ENCODE data around the gene TMEM176B.

TMEM176B gene

GRCh38 chr7:150799741-150800580 is at the start of gene TMEM176B:
Gene TMEM176B, minus strand, starts transcription at chr7:150800364. Its CDS starts 3,795 bp downstream, at chr7:150796569.
- no peak for DNase-seq

- DNase-seq, result no peak
Measured at GRCh38 chr7:150849204-150849775, 49.1 kb upstream of the TMEM176B start.

DNA sequence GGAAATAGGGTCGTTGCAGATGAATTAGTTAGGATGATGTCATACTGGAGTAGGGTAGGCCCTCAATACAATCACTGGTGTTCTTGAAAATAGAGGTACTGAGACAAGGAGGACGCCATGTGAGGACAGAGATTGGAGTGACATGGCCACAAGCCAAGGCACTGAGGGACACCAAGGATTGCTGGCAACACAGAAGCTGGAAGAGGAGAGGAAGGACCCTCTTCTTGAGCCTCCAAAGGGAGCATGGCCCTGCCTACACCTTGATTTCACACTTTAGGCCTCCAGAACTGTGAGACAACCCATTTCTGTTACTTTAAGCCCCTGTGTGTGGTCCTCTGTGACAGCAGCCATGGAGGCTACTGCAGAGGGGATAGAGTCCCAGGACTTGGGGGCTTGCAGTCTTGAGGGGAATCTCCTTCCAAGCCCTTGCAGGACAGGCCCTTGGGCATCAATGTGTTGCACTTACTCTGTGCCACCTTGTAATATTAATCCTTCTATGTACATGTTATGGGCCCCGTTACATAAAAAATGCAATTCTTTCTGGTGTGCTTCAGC is 48.5 kb upstream of the TMEM176B start:
- no peak for DNase-seq

- no peak for DNase-seq
Measured at GRCh38 chr7:150848111-150848510, 47.9 kb upstream of the TMEM176B start.

GRCh38 chr7:150847536-150847935 is 47.4 kb upstream of the TMEM176B start:
- no peak for DNase-seq

- no peak for DNase-seq
Measured at GRCh38 chr7:150846291-150847115, 46.3 kb upstream of the TMEM176B start.

GRCh38 chr7:150845421-150845861 is 45.3 kb upstream of the TMEM176B start:
- DNase-seq, result no peak

- DNase-seq, result no peak
Measured at GRCh38 chr7:150842716-150843115, 42.6 kb upstream of the TMEM176B start.

GRCh38 chr7:150842018-150842417 is 41.9 kb upstream of the TMEM176B start:
- no peak for DNase-seq

GRCh38 chr7:150838965-150839650 is 38.9 kb upstream of the TMEM176B start:
- no peak for DNase-seq

- DNase-seq, result no peak
Measured at GRCh38 chr7:150835702-150836280, 35.6 kb upstream of the TMEM176B start.

GRCh38 chr7:150835019-150835418 is 34.9 kb upstream of the TMEM176B start:
- DNase-seq, result no peak

GRCh38 chr7:150831851-150832250 is 31.7 kb upstream of the TMEM176B start:
- DNase-seq, result no peak

- DNase-seq, result no peak
Measured at GRCh38 chr7:150830937-150831336, 30.8 kb upstream of the TMEM176B start.

DNA sequence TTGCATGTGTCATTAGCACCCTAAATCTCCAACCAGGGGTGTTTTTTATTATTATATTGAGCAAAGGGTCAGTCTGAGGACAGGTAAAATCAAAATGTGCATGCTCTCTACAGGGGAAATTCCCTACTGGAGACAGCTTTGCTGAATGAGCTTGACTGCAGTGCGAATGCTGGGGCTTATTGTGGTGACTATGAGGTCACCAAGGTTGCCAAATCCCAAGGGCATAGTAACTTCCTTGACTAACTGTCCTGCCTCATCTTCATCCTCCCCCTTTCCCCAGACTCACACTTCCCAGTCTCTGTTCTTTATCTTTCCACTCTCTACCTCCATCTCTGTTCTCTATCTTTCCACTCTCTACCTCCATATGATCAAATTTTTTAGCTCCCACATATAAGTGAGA is 29.3 kb upstream of the TMEM176B start:
- DNase-seq, result no peak

GRCh38 chr7:150828384-150828783 is 28.2 kb upstream of the TMEM176B start:
- DNase-seq, result no peak

DNA sequence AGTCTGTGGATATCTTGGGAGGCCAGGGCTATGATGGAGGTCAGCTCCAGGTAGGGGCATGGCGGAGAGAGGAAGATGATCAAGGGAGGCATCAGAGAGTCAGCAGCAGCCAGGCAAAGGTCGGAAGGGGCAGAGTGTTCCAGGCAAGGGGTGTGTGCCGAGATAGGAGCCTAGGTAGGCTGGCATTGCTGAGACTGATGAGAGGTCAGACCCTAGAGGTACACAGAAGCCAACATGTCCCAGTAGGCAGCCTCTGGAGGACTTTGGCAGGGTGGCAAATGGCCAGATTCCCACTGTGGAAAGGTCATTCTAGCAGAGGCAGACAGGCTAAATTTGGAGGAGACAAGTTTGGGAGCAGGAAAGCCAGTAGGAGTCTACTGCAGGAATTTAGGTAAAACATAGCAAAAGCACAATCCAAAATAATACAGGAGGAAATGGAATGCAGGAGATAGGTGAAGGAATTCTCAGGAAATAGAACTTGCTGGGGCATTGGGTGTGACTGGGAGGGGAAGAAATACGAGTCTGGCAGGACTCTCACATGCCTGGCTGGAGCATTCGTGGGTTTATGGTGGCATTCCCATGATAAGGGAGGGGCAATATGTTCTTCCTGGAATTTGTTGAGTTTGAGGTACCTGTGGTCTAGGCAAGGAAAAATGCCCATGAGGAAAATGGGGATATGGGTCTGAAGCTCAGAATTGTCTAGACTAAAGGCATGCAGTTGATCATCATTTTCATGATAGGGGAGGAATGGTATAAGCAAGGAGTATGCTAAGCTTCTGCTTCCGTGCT is 26.1 kb upstream of the TMEM176B start:
- no peak for DNase-seq

DNA sequence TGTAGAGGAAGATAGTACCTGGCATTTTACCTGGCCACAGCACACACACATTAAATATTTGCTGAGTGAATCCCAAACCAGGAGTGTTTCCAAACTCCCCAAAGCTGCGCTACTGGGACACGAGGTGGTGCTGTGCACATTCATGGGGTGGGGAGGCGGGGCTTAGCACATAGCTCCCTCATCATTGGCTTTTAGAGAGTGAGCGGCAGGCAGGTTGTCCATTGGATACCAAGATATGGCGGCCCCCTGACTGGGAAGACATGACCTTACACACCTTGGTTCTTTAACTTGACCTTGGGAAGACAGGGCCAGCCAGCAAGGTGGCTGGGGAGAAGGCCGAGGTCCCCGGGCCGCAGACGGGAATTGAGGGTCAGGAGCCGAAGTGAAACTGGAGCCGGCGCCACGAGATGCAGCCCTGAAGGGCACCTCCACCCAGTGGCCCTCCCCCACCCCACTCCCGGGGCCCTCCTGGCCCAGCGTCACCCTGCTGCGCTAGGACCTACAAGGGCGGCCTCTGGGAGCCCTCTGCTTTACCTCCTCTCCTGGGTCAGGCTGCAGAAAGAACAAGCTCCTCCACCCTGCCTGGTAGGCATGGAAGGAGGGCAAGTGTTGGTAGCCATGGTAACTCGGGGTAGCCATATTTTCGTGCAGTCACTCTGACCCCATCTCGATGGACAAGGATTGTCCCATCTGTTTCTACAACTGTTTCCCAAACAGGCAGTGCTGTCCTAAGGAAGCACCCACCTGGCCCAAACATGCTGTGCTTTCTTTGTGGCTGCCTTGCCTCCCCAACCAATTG is 24.4 kb upstream of the TMEM176B start:
- DNase-seq, result no peak

- no peak for DNase-seq
Measured at GRCh38 chr7:150823484-150824126, 23.4 kb upstream of the TMEM176B start.

GRCh38 chr7:150823043-150823442 is 22.9 kb upstream of the TMEM176B start:
- DNase-seq, result no peak
